Adrenal gland (tissue), 5 donors: ENCODE results near the gene ZNF609.

Source experiments
- POLR2A ChIP-seq, 2 donors: fragments of 450-650 bp; IDR thresholded peaks; one replicate each; pipeline ENCODE4 v1.6.1; 2017; ENCODE audit warnings: antibody characterized with exemption in 2 of 2, mild to moderate bottlenecking in 2 of 2, moderate library complexity in 1 of 2
- TF ChIP-seq, protein P1 (sequence below), 6 experiments: fragments of 450-650 bp in 4 of 6; fragments of 200-600 bp in 2 of 6; sonication (generic) in 1 of 6; IDR thresholded peaks; 1 replicate in 5 of 6; 2 replicates in 1 of 6; pipeline versions ENCODE4 v1.5.1 to v1.8.0; 2016 to 2021; ENCODE audit warnings: antibody characterized with exemption in 6 of 6, mild to moderate bottlenecking in 2 of 6, moderate library complexity in 1 of 6
- donor health status: DM: no; HTN: no; CAD: no.

DNA sequence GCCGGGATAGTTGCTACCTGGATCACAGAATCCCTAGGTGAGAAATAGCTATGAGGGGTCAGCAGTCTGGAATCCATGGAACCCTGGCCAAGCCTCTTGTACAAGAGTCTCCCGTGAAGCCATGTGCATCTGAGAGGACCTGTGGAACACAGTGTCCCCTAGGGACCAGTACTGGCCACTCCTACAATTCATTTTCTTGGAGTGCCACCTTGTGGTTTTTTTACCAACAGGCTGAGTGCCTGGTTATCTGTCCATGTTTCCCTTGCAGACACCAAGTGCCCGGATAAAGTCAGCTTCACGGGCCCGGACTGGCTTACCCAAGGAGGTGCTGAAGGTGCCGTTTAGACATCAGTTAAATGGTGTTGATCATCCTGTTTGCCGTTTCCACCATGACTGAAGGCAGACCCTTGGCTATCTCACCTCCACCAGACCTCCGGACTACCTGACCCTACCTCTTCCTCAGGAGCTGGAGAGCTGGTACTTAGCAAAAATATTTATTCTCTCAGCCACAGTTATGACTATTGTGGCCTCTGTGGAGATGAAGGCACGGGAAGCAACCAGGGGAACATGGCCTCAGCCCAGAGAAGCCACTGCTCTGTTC lies 221.1 kb downstream of the ZNF609 start:
- TF ChIP-seq, protein P1, sequence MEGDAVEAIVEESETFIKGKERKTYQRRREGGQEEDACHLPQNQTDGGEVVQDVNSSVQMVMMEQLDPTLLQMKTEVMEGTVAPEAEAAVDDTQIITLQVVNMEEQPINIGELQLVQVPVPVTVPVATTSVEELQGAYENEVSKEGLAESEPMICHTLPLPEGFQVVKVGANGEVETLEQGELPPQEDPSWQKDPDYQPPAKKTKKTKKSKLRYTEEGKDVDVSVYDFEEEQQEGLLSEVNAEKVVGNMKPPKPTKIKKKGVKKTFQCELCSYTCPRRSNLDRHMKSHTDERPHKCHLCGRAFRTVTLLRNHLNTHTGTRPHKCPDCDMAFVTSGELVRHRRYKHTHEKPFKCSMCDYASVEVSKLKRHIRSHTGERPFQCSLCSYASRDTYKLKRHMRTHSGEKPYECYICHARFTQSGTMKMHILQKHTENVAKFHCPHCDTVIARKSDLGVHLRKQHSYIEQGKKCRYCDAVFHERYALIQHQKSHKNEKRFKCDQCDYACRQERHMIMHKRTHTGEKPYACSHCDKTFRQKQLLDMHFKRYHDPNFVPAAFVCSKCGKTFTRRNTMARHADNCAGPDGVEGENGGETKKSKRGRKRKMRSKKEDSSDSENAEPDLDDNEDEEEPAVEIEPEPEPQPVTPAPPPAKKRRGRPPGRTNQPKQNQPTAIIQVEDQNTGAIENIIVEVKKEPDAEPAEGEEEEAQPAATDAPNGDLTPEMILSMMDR (IDR thresholded peaks at IDR 0.05), result peak; percentile 60 to 96 (median 86)
- TF ChIP-seq POLR2A (IDR thresholded peaks at IDR 0.05), result no peak
